Measurements from ENCODE around the gene IGSF21. TPM values are rescaled to one million over a fixed set of nuclear protein-coding genes. Genes with fewer than 3 reads are reported as not detected.

IGSF21 gene
- total RNA-seq, 1 experiment from 2014 or later, result 30.5 TPM

GRCh38 chr1:18112611-18113010, 5.0 kb downstream of the IGSF21 start (continued):
- no peak for TF ChIP-seq ZSCAN18 (CRISPR knock-in tag; IDR thresholded peaks at IDR 0.05)
- TF ChIP-seq OVOL2 (CRISPR knock-in tag; IDR thresholded peaks at IDR 0.05; ENCODE audit: borderline replicate concordance), result no peak

GRCh38 chr1:18114726-18115410, 7.3 kb downstream of the IGSF21 start:
- H3K27ac Mint-ChIP-seq, result no peak overlapping the region

GRCh38 chr1:18116777-18117176, 9.2 kb downstream of the IGSF21 start:
- no peak for ATAC-seq
- H3K9me3 Mint-ChIP-seq, result no peaks in the 10 kb centered on the region
- POLR2A ChIA-PET, result no interaction called here
- CTCF ChIA-PET, result interaction anchor here (0.7 to 1.5 kb wide), 3 partner anchors 11 to 118 kb away, joined by 3 to 5 read pairs (median 3); no protein-coding TSS in a partner anchor
- no peaks in the 10 kb centered on the region for H3K36me3 Mint-ChIP-seq
- no peak overlapping the region for H3K27ac Mint-ChIP-seq
- no peak overlapping the region for H3K4me3 Mint-ChIP-seq
- peaks cover 47% of the 10 kb centered on the region for H3K4me1 Mint-ChIP-seq
- H3K27me3 Mint-ChIP-seq (ENCODE audit: low read depth), result peaks cover 7% of the 10 kb centered on the region
- DNase-seq (ENCODE audit: low spot score), result no peak
- no peak for TF ChIP-seq GRHL2 (CRISPR knock-in tag; IDR thresholded peaks at IDR 0.05; ENCODE audit: insufficient replicate concordance, severe bottlenecking)
- no peak for TF ChIP-seq RORB (CRISPR knock-in tag; IDR thresholded peaks at IDR 0.05)
- no peak for TF ChIP-seq ZNF219 (CRISPR knock-in tag; IDR thresholded peaks at IDR 0.05; ENCODE audit: borderline replicate concordance)
- TF ChIP-seq ZNF425 (CRISPR knock-in tag; conservative IDR thresholded peaks at IDR 0.05), result no peak
- no peak for TF ChIP-seq OVOL2 (CRISPR knock-in tag; IDR thresholded peaks at IDR 0.05; ENCODE audit: borderline replicate concordance)
- TF ChIP-seq ZNF416 (CRISPR knock-in tag; IDR thresholded peaks at IDR 0.05), result no peak
- no peak for TF ChIP-seq ZBTB21 (CRISPR knock-in tag; IDR thresholded peaks at IDR 0.05; ENCODE audit: borderline replicate concordance)
- TF ChIP-seq EMX1 (CRISPR knock-in tag; IDR thresholded peaks at IDR 0.05), result no peak
- no peak for TF ChIP-seq TP53 (CRISPR knock-in tag; IDR thresholded peaks at IDR 0.05)
- TF ChIP-seq SMAD3 (CRISPR knock-in tag; IDR thresholded peaks at IDR 0.05; ENCODE audit: borderline replicate concordance), result no peak
- TF ChIP-seq FOXP4 (CRISPR knock-in tag; IDR thresholded peaks at IDR 0.05), result no peak
- TF ChIP-seq ZMAT4 (CRISPR knock-in tag; IDR thresholded peaks at IDR 0.05), result no peak
- TF ChIP-seq ZNF138 (CRISPR knock-in tag; conservative IDR thresholded peaks at IDR 0.05), result no peak

More at GRCh38 chr1:18114726-18115410, 7.3 kb downstream of the IGSF21 start:
- H3K27me3 Mint-ChIP-seq (ENCODE audit: low read depth), result peaks cover 19% of the 10 kb centered on the region
- peaks cover 52% of the 10 kb centered on the region for H3K4me1 Mint-ChIP-seq
- H3K36me3 Mint-ChIP-seq, result no peaks in the 10 kb centered on the region
- no peak for TF ChIP-seq ZNF671 (CRISPR knock-in tag; IDR thresholded peaks at IDR 0.05)
- TF ChIP-seq MXD4 (CRISPR knock-in tag; IDR thresholded peaks at IDR 0.05; ENCODE audit: borderline replicate concordance), result no peak
- TF ChIP-seq ZNF532 (CRISPR knock-in tag; IDR thresholded peaks at IDR 0.05; ENCODE audit: borderline replicate concordance), result no peak
- TF ChIP-seq SP1 (CRISPR knock-in tag; conservative IDR thresholded peaks at IDR 0.05), result no peak
- TF ChIP-seq ESRRA (CRISPR knock-in tag; IDR thresholded peaks at IDR 0.05; ENCODE audit: borderline replicate concordance), result no peak
- TF ChIP-seq RORB (CRISPR knock-in tag; IDR thresholded peaks at IDR 0.05), result no peak
- TF ChIP-seq CREB1 (CRISPR knock-in tag; IDR thresholded peaks at IDR 0.05), result no peak
- no peak for TF ChIP-seq SMAD4 (CRISPR knock-in tag; IDR thresholded peaks at IDR 0.05)
- no peak for TF ChIP-seq ZBTB21 (CRISPR knock-in tag; IDR thresholded peaks at IDR 0.05; ENCODE audit: borderline replicate concordance)
- no peak for ATAC-seq
- H3K4me3 Mint-ChIP-seq, result no peak overlapping the region
- ChIA-PET POLR2A (no interaction called here), CTCF (interaction anchor here (0.7 to 1.0 kb wide), 2 partner anchors 185 to 191 kb away, joined by 3 read pairs; no protein-coding TSS in a partner anchor)
- no peaks in the 10 kb centered on the region for H3K9me3 Mint-ChIP-seq
- DNase-seq (ENCODE audit: low spot score), result no peak

Data from WTC11 (cell line).